Measurements from ENCODE around the gene STRIP2.

DNA sequence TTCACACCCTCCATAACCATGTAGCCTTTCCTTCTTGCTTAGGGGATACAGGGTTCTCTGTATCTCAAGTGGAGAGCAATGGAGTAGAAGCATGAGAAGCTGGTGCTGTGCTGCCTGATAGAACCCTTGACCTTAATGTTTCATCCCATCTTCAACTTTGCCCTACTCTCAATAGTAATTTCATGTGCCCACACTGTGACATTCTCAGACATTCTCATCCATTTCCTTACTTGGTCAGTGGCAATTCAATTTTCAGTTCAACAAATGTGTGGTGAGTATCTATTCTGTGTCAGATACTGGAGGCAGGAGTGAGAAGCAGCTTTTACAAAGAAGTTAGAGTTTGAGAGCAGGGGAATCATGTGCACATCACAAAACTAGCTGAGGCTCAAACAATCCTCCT is 16.1 kb downstream of the STRIP2 start:
- TF ChIP-seq CREB1 (IDR thresholded peaks at IDR 0.05) (no peak), CREB1 (CRISPR knock-in tag; IDR thresholded peaks at IDR 0.05) (no peak), ELF1 (CRISPR knock-in tag; IDR thresholded peaks at IDR 0.05) (no peak), EZH2 (conservative IDR thresholded peaks at IDR 0.05; ENCODE audit: low read depth, low read length) (no peak), ZNF180 (CRISPR knock-in tag; IDR thresholded peaks at IDR 0.05; ENCODE audit: borderline replicate concordance, low read depth) (no peak), GTF2F1 (IDR thresholded peaks at IDR 0.05; ENCODE audit: low read length) (no peak), ZNF468 (CRISPR knock-in tag; IDR thresholded peaks at IDR 0.05) (no peak), SRF (IDR thresholded peaks at IDR 0.05; ENCODE audit: low read depth, low read length) (no peak), ZNF367 (CRISPR knock-in tag; IDR thresholded peaks at IDR 0.05; ENCODE audit: borderline replicate concordance) (no peak), IRF9 (CRISPR knock-in tag; IDR thresholded peaks at IDR 0.05; ENCODE audit: borderline replicate concordance) (no peak), HDAC2 (CRISPR knock-in tag; IDR thresholded peaks at IDR 0.05) (no peak)
- TF ChIP-seq, protein P1, sequence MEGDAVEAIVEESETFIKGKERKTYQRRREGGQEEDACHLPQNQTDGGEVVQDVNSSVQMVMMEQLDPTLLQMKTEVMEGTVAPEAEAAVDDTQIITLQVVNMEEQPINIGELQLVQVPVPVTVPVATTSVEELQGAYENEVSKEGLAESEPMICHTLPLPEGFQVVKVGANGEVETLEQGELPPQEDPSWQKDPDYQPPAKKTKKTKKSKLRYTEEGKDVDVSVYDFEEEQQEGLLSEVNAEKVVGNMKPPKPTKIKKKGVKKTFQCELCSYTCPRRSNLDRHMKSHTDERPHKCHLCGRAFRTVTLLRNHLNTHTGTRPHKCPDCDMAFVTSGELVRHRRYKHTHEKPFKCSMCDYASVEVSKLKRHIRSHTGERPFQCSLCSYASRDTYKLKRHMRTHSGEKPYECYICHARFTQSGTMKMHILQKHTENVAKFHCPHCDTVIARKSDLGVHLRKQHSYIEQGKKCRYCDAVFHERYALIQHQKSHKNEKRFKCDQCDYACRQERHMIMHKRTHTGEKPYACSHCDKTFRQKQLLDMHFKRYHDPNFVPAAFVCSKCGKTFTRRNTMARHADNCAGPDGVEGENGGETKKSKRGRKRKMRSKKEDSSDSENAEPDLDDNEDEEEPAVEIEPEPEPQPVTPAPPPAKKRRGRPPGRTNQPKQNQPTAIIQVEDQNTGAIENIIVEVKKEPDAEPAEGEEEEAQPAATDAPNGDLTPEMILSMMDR (CRISPR knock-in tag; IDR thresholded peaks at IDR 0.05), result no peak
- TF ChIP-seq, protein P2, sequence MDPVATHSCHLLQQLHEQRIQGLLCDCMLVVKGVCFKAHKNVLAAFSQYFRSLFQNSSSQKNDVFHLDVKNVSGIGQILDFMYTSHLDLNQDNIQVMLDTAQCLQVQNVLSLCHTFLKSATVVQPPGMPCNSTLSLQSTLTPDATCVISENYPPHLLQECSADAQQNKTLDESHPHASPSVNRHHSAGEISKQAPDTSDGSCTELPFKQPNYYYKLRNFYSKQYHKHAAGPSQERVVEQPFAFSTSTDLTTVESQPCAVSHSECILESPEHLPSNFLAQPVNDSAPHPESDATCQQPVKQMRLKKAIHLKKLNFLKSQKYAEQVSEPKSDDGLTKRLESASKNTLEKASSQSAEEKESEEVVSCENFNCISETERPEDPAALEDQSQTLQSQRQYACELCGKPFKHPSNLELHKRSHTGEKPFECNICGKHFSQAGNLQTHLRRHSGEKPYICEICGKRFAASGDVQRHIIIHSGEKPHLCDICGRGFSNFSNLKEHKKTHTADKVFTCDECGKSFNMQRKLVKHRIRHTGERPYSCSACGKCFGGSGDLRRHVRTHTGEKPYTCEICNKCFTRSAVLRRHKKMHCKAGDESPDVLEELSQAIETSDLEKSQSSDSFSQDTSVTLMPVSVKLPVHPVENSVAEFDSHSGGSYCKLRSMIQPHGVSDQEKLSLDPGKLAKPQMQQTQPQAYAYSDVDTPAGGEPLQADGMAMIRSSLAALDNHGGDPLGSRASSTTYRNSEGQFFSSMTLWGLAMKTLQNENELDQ (CRISPR knock-in tag; IDR thresholded peaks at IDR 0.05; ENCODE audit: borderline replicate concordance), result no peak
